NCI-H1092 treated with DMSO at 0.1 percent for 48 hours (cell line): Measurements from ENCODE around the gene INPP5A.

Experiments
- DNase-seq: peaks from one replicate; lab custom pipeline; 2025; lab: John Stamatoyannopoulos, UW

The INPP5A gene

GRCh38 chr10:132707776-132708171 lies 170.2 kb downstream of the INPP5A start:
- DNase-seq = no peak

GRCh38 chr10:132708441-132708840 lies 170.9 kb downstream of the INPP5A start:
- DNase-seq = no peak

GRCh38 chr10:132708936-132709335 lies 171.3 kb downstream of the INPP5A start:
- no peak for DNase-seq

- no peak for DNase-seq
Observed at GRCh38 chr10:132709471-132709951, 171.9 kb downstream of the INPP5A start.

GRCh38 chr10:132710036-132710686 lies 172.6 kb downstream of the INPP5A start:
- DNase-seq = no peak

GRCh38 chr10:132710746-132711612 lies 173.4 kb downstream of the INPP5A start:
- DNase-seq = no peak

- no peak for DNase-seq
Observed at GRCh38 chr10:132711613-132712121, 174.1 kb downstream of the INPP5A start.

- DNase-seq = no peak
Observed at GRCh38 chr10:132712291-132712690, 174.7 kb downstream of the INPP5A start.

- no peak for DNase-seq
Observed at GRCh38 chr10:132712743-132713142, 175.2 kb downstream of the INPP5A start.

GRCh38 chr10:132713421-132714095 lies 176.0 kb downstream of the INPP5A start:
- no peak for DNase-seq

GRCh38 chr10:132714096-132714985 lies 176.8 kb downstream of the INPP5A start:
- DNase-seq = no peak

- DNase-seq = no peak
Observed at GRCh38 chr10:132714986-132715775, 177.6 kb downstream of the INPP5A start.

- DNase-seq = no peak
Observed at GRCh38 chr10:132715776-132716680, 178.4 kb downstream of the INPP5A start.

GRCh38 chr10:132716691-132717490 lies 179.3 kb downstream of the INPP5A start:
- no peak for DNase-seq

- DNase-seq = no peak
Observed at GRCh38 chr10:132721725-132722124, 184.1 kb downstream of the INPP5A start.

- DNase-seq = no peak
Observed at GRCh38 chr10:132722394-132723329, 185.1 kb downstream of the INPP5A start.

GRCh38 chr10:132723330-132723970 lies 185.9 kb downstream of the INPP5A start:
- DNase-seq = no peak
